Activated CD4-positive, alpha-beta T cell treated with anti-CD3 and anti-CD28 coated beads, Interleukin-2, amount 50 U/mL, for 24 hours (primary cell): ENCODE measurements around the gene MATN4.

ENCODE experiments used
- DNase-seq, 2 donors: peaks; one replicate each; pipeline ENCODE4 v3.0.0-alpha.2; 2020; ENCODE audit warnings: low read depth in 1 of 2, low spot score in 1 of 2

Gene MATN4

GRCh38 chr20:45291526-45291925 lies 16.6 kb downstream of the MATN4 start:
- DNase-seq = no peak

GRCh38 chr20:45290677-45291355 lies 17.3 kb downstream of the MATN4 start:
- peak; percentile 26 to 63 for DNase-seq

DNA sequence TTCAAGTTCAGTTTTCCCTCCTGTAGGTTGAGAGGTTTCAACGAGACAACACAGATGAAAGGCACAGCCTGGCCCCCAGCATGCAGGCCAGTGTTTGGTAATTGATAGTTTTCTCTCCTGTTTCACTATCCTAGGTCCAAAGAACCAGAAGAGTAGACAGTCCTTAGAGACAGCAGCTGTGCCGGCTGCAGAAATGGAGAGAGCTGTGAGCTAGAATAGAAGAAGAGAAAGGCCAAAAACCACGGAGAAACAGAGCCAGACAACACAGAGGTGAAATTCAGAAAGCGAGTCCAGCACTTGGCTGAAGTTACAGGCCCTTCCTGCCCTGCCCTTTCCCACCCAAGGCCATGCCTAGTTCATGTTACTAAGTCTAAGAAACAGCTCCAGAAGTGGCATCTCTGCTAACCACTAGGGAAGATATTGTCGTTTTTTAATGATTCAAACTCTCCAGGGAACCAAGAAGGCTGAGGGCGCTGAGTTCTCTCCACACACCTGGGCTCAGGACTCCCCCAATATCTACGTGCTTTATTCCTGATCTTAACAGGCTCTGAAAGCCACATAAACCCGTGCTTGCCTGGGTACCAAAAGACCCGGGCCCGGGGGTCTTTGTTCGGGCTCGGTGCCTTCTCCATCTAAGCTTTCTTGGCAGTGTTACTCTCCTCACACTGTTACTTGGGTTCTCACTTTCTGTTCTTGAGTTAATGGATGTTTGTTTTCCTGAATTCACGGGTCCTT lies 18.0 kb downstream of the MATN4 start:
- no peak for DNase-seq

DNA sequence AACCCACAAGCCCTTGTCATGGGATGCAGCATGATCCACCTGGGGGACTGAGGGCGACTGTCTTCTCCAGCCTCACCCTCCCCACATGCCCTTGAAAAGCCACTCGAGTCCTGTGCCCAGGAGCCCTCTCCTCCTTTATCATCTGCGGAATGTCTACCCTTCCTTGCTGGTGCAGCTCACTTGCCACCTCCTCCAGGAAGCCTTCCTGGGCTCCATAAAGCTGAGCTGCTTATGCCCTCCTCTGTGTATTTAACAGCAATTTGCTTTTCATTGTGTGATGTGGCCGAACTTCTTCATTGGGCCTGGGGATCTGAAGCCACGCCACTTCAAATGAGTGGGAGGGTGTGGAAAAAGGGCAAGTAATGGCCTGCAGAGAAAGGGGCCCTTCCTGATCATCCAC lies 19.2 kb downstream of the MATN4 start:
- DNase-seq = no peak

- no peak for DNase-seq
Measured at GRCh38 chr20:45288376-45288775, 19.7 kb downstream of the MATN4 start.

GRCh38 chr20:45283551-45284057 lies 24.5 kb downstream of the MATN4 start:
- no peak for DNase-seq

DNA sequence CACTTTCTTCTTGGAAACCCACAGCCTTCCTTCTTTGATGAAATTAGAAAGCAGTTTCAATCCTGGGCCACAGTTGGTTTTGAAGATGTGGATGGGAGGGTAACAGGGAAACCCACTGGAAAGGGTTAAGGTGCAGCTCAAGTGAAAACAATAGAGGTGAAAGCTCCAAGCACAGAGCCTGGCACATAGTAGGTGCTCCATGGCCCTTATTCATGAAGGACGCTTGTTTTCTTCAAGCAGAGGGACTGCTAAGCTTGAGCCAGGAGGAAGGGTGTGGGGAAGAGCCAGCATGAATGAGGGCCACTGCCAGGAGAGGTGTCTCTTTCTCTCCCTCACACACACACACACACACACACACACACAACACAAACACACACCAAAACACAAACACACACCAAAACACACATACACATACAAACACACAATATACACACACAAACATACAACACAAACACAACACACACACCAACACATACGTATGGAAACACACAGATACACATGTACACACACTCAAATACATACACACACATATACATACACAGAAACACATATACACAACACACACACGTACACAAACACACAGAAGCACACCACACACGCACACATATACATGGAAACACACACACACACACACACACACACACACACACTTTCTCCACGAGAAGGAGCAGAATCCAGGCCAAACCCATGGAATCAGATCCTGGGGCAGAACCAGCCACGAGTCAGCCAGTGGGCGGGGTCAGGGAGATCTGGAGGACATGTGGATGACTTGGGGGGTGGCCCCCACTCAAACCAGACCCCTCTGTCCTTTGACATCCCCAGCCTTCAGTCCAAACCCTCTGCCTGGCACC lies 25.2 kb downstream of the MATN4 start:
- DNase-seq = no peak

- no peak for DNase-seq
Measured at GRCh38 chr20:45279992-45280391, 28.1 kb downstream of the MATN4 start.

DNA sequence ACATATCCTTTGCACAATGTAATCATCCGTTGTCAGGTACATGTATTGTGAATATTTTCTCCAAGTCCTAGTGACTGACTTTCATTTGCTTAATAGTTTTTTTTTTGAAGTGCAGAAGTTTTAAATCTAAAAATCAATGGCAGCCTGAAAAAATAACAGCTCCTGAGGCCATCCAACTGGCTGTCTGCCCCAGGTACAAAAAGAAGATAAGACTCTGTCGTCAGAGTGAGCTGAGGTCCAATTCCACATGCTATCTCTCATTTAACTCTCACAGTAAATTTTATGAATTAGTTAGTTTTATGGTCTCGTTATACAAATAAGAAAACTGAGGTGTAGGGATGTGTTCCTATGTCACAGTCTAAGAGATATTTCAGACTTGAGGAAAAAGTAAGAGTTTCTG lies 32.8 kb downstream of the MATN4 start:
- DNase-seq = no peak

DNA sequence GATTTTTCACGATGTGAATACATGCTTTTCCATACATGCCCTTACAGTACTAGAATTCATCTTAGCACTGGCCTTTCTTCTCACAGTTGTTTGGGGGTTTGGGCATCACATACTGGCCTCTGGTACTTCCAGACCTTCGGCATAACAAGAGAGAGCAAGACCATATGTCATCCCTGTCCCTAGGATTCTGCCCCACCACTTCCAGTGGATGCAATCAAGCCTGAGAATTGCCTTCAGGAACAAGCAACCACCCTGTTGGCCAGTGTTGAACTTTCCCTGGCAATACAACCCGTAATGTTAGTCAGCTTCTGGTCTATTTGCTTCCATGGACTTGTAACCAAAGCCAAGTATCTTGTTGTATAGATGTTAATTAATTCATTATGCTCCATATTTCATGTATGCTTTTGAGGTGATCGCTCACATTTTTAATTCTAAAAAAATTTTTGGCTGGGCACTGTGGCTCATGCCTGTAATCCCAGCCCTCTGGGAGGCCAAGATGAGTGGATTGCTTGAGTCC lies 38.3 kb downstream of the MATN4 start:
- no peak for DNase-seq

- no peak for DNase-seq
Measured at GRCh38 chr20:45269056-45269455, 39.0 kb downstream of the MATN4 start.

- DNase-seq = no peak
Measured at GRCh38 chr20:45268531-45268930, 39.6 kb downstream of the MATN4 start.

- DNase-seq = no peak
Measured at GRCh38 chr20:45266977-45267376, 41.1 kb downstream of the MATN4 start.

GRCh38 chr20:45263556-45264266 lies 44.4 kb downstream of the MATN4 start:
- DNase-seq = no peak

DNA sequence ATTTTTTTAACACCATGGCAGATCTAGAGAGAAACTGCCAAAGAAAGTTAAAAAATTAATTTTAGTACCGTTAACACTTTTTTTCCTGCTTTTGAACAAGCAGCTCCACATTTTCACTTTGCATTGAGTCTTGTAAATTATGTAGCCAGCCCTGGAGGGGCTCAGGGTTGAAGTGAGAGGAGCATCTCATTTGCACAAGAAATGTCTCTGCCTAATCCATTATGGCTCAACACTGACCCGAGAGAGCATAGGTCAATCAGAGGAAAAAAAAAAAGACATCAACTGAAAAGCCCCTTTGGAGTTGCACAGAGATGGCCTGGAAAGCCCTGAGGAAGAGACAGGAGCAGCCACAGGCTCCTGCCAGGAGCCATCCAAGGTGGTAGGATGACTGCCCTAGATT lies 49.4 kb downstream of the MATN4 start:
- DNase-seq = no peak

- DNase-seq = no peak
Measured at GRCh38 chr20:45258259-45258658, 49.8 kb downstream of the MATN4 start.

- no peak for DNase-seq
Measured at GRCh38 chr20:45257711-45258110, 50.4 kb downstream of the MATN4 start.

GRCh38 chr20:45257161-45257560 lies 50.9 kb downstream of the MATN4 start:
- DNase-seq = no peak

DNA sequence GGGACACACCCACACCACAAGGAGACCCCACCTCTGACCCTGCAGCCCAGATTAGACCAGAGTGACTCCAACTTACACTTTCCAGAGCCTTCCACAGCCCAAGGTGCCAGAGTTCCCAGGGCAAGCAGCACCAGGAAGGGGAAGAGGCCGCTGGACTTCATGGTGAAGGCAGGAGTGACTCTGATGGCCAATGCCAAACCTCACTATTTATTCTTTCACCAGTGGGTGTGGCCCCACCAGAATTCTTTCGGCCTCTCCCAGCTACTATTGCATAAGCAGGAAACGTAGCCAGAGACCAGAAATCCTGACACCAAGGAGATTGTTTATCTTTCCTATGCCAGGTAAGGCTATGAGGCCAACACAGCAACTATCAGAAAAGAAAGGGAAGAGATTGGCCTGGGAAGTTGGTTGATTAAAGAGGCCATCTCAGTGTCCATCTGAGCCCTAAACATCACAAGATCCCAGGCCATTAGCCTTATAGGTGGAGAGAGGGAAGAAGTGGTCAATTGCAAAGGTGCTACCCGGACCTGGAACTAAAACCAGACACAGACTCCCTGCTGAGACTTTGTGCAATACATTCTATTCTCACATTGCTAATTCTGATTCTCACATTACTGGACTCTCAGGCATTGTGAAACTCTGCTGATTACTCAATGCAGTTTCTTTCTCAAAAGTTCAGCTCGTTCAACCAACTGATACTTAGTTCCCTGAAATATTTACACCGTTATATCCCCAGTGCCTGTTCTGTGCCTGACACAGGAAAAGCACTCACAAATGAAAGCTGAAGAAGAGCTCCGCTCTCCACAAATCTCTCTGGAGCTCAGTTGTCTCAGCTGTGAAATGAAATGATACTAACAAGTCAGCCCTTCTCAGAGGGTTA lies 53.5 kb downstream of the MATN4 start, which contains the start of gene SLPI:
SLPI (minus strand) TSS at position 182 of the 880 bp plus-strand sequence; CDS start at position 161, 21 bp downstream.
- DNase-seq = no peak

DNA sequence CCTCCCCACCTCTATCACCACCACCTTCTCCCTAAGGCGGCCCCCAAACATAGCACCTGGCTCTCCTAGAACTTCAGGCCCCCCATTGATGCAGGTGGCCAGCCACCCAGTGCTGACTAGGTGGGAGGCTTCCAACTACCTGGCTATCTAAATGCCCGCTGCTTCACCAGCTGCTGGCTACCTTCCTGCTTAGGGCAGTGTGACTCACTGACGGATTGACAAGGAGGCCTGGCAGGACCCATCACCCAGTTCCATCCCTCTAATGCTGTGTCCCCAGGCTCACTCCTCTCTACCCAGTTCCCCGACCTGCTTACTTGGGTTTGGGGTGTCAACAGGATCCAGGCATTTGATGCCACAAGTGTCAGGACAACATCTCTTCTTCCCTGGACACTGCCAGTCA lies 54.8 kb downstream of the MATN4 start:
- no peak for DNase-seq
